ENCODE data around the gene ANO2. TPM values are rescaled to one million over a fixed set of nuclear protein-coding genes. Genes with fewer than 3 reads are reported as not detected.
"Not testable (repeated sequence)": the region's sequence is repeated elsewhere in the genome, so short reads cannot be mapped to it uniquely, and the experiment has no call there.

Gene ANO2
- total and polyA plus RNA-seq, 2 experiments from 2014 or later, result 0.21 TPM; not detected in 1

GRCh38 chr12:5661811-5662210 is 283.2 kb downstream of the ANO2 start:
- Histone ChIP-seq H3K4me1 (ENCODE audit: low read depth) (no peaks in the 10 kb centered on the region), H3K4me3 (no peak overlapping the region), H3K9me3 (ENCODE audit: low read depth) (no peaks in the 10 kb centered on the region), H3K27me3 (no peaks in the 10 kb centered on the region), H3K27ac (no peak overlapping the region), H3K36me3 (no peaks in the 10 kb centered on the region)
- DNase-seq (ENCODE audit: low read depth in 1 of 2, low spot score in 1 of 2), result no peak
- TF ChIP-seq CTCF (IDR thresholded peaks at IDR 0.05; ENCODE audit: low read depth, low read length), result no peak

- Histone ChIP-seq H3K27me3 (no peaks in the 10 kb centered on the region), H3K27ac (no peak overlapping the region), H3K9me3 (ENCODE audit: low read depth) (no peaks in the 10 kb centered on the region), H3K4me3 (no peak overlapping the region), H3K36me3 (no peaks in the 10 kb centered on the region), H3K4me1 (ENCODE audit: low read depth) (no peaks in the 10 kb centered on the region)
- DNase-seq (ENCODE audit: low read depth in 1 of 2, low spot score in 1 of 2), result no peak
- no peak for TF ChIP-seq CTCF (IDR thresholded peaks at IDR 0.05; ENCODE audit: low read depth, low read length)
Observed at GRCh38 chr12:5660238-5660637, 284.8 kb downstream of the ANO2 start.

GRCh38 chr12:5658339-5658941 is 286.6 kb downstream of the ANO2 start:
- not testable (repeated sequence) for DNase-seq (ENCODE audit: low read depth in 1 of 2, low spot score in 1 of 2); H3K27me3 ChIP-seq; H3K36me3 ChIP-seq; H3K4me3 ChIP-seq; H3K4me1 ChIP-seq (ENCODE audit: low read depth); H3K9me3 ChIP-seq (ENCODE audit: low read depth); H3K27ac ChIP-seq

GRCh38 chr12:5656836-5657235 is 288.2 kb downstream of the ANO2 start:
- Histone ChIP-seq H3K9me3 (ENCODE audit: low read depth) (no peaks in the 10 kb centered on the region), H3K4me1 (ENCODE audit: low read depth) (no peaks in the 10 kb centered on the region), H3K27ac (no peak overlapping the region), H3K36me3 (no peaks in the 10 kb centered on the region), H3K4me3 (no peak overlapping the region), H3K27me3 (no peaks in the 10 kb centered on the region)
- DNase-seq (ENCODE audit: low read depth in 1 of 2, low spot score in 1 of 2), result no peak
- TF ChIP-seq CTCF (IDR thresholded peaks at IDR 0.05; ENCODE audit: low read depth, low read length), result no peak

GRCh38 chr12:5655120-5655519 is 289.9 kb downstream of the ANO2 start:
- Histone ChIP-seq H3K27me3 (no peaks in the 10 kb centered on the region), H3K36me3 (no peaks in the 10 kb centered on the region), H3K27ac (no peak overlapping the region), H3K9me3 (ENCODE audit: low read depth) (no peaks in the 10 kb centered on the region), H3K4me1 (ENCODE audit: low read depth) (no peaks in the 10 kb centered on the region), H3K4me3 (no peak overlapping the region)
- no peak for TF ChIP-seq CTCF (IDR thresholded peaks at IDR 0.05; ENCODE audit: low read depth, low read length)
- DNase-seq (ENCODE audit: low read depth in 1 of 2, low spot score in 1 of 2), result no peak

- Histone ChIP-seq H3K27ac (no peak overlapping the region), H3K4me1 (ENCODE audit: low read depth) (no peaks in the 10 kb centered on the region), H3K36me3 (no peaks in the 10 kb centered on the region), H3K27me3 (no peaks in the 10 kb centered on the region), H3K9me3 (ENCODE audit: low read depth) (no peaks in the 10 kb centered on the region), H3K4me3 (no peak overlapping the region)
- no peak for DNase-seq (ENCODE audit: low read depth in 1 of 2, low spot score in 1 of 2)
- no peak for TF ChIP-seq CTCF (IDR thresholded peaks at IDR 0.05; ENCODE audit: low read depth, low read length)
Observed at GRCh38 chr12:5654019-5654418, 291.0 kb downstream of the ANO2 start.

Measured in cardiac muscle cell (in vitro differentiated cells and primary cell).